Stimulated activated CD4-positive, alpha-beta T cell treated with anti-CD3 and anti-CD28 coated beads, Interleukin-1b, Interleukin-23, amount 100 ng/mL, for 48 hours (primary cell): ENCODE measurements around the gene NFATC1.

Experiments
- DNase-seq: peaks from one replicate; pipeline ENCODE4 v3.0.0-alpha.2; 2020

The NFATC1 gene

DNA sequence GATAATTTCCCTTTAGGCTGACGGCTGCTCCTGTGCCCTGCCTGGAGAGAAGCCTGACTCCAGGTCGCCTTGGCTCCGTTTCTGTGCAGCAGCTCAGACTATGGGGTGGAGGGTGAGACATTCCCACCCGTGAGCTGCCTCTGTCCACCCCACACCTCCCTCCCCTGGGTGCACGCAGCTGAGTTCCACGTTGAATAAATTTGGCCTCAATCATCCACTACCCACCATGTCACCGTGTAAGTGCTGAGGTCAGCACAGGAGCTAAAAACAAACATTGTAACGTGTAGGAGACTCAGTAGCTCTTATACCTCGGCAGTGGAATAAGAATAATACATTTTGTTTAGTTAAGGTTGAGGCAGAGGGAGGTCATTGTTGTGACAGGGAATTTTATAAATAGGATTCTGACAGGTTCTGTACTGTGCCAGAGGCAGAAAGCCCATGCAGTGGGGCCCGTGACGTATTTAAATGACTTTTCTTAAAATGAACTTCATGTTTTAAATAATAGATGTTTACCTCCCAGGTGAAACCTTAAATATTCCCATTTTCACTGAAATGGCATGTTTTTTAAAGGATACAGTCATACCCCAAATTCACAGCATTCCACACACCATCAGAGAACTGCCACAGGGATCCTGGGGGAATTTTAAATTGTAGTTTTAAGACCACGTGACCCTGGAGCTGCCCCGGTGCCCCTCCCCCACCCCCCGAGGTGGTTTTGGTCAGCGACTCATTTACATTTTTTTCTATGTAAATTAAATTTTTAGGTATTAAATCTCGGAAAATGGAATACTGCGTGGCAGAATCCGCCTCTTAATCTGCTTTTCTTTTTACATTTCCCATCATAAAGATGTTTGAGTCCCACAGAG lies 50.2 kb downstream of the NFATC1 start:
- DNase-seq: no peak

DNA sequence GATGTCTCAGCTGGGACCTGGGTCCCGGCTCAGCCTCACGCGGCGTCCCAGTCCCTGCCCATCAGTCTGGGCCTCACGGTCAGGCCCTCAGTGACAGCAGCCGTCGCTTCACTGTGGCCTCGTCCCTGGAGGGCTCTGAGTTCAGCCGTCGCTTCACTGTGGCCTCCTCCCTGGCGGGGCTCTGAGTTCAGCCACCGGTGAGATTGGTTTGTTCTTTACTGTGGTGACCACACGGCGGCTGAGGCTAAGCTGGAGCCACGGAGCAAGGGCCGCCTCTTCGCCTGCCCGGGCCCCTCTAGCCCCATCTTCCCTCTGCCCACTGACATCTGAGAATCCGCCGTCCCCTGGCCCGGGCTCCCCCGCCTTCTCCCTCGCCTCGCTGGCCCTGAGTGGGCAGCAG lies 51.2 kb downstream of the NFATC1 start:
- no peak for DNase-seq

DNA sequence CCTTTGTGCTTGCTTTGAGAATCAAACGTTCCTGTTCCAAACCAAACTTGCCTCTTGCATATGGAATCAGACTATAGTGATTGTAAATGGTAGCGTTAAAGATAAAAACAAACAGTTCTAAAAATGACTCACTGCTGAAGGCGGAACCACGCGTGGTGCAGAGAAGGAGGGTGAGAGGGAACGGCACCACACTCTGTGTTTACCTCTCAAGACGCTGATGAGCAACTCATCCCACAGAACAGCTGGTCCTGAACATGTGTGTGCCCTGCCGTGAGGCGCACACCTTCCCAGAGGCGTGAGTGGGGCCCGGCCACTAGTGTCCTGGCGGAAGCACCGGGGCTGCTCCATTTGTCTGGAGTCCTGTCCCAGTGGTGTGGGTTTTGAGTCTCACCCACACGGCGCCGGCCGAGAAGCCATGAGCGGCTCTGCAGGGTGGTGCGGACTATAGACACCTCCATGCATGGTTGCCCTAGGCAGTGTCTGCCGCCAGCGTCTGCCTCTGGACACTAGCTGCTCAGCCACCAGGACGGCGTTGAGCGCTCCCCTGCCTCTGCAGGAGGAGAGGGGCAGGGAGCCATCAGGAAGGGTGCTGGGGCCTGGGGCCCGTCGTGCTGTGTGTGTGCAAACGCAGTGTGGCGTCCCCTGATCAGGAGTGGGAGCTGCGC lies 52.1 kb downstream of the NFATC1 start:
- DNase-seq: peak; percentile 20

GRCh38 chr18:79448621-79449020 lies 52.9 kb downstream of the NFATC1 start:
- no peak for DNase-seq

DNA sequence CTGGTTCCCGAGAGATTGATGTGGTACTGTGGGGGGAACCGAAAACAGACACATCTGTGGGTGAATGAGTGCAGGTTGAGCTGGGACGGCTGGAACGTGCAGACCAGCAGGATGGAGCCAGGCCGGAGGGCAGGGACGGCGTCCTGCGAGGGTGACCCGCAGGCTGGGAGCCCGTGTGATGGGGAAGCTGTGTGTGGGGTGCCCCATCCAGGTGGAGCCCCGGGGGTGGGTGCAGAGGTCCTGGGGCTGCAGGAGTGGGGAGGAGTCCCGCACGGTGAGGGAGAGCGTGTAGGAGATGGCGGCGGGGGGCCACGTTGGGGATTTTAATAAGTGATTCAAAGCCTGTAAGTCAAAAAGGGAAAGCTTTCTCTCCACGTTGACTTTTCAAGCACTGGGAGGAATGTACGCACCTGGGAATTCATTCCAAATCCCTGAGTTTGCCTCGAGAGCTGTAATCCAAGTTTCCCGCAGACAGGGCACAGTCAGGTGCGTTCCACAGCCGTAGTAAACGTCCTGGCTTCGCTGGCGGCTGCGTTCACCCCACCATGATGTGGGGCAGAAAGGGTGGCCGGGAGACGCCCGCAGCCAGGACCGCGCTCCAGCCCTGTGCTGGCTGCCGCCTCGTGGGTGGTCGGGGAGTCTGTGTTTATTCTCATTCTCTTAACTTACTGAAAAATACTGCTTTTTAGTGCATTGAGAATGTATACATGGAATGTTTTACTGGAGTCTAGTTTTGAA lies 54.0 kb downstream of the NFATC1 start:
- no peak for DNase-seq

DNA sequence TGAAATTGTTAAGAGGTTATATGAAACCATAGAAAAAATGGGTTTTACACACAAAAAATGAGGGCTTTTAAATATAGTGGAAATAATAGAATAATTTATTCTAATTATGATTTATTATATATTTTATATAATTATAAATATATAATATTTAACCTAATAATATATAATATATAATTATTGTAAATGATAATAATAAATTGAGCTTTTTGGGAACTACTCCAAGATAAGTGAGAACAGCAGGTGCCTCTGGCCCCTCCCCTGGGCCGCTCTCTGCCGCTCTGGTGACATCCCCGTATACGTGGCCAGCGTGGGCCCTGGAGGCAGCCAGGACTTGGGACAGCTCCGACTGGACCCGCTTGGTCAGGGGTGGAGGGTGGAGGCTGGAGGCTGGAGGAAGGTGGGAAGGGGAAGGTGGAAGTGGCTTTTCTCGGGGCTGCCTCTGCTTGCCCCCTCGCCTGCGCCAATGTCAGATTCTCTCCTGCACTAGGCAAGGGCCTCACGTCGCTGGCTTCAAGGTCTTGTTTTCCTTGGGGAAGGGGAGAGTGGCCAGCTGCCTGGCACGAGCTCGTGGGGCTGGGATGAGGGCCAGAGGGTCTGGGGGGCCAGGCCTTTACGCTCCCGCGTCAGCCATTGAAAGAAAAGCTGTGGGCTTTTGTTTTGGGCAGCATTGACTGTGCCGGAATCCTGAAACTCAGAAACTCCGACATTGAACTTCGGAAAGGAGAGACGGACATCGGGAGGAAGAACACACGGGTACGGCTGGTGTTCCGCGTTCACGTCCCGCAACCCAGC lies 54.8 kb downstream of the NFATC1 start:
- no peak for DNase-seq

DNA sequence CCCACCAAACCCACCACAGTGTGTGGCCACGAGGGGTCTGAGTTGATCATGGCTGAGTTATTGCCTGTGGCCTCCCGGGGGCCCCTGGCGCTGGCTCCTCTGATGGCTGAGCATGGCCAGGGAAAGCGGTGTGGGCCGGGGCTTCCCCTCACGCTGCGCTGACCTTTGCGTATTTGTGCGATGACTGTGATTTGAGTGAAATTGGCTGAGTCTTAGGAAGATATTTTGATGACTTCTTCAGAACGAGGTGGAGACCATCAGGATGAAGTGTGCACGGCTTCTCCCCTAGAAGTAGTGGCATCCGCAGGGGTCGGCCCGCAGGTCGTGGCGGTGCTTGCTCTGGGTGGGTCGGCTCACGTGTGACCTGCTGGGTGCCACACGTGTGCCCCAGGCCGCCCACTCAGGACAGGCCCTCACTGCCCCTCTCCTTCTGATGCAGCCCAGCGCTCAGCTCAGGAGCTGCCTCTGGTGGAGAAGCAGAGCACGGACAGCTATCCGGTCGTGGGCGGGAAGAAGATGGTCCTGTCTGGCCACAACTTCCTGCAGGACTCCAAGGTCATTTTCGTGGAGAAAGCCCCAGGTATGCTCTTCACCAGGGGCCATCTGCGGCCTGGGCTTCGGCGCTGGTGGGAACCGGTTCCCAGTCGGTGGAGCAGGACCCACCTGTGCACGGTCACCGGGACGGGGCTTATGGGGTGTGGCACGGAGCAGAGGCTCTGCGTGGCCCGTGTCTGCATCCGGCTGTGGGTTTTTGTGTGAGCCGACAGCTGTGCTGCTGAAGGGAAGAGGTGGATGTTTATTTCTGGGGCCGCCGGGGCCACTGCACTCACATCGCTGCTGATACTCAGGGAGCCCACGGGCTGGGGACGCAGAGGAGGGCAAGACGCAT lies 55.8 kb downstream of the NFATC1 start:
- DNase-seq: no peak

GRCh38 chr18:79452190-79452990 lies 56.7 kb downstream of the NFATC1 start:
- DNase-seq: no peak

DNA sequence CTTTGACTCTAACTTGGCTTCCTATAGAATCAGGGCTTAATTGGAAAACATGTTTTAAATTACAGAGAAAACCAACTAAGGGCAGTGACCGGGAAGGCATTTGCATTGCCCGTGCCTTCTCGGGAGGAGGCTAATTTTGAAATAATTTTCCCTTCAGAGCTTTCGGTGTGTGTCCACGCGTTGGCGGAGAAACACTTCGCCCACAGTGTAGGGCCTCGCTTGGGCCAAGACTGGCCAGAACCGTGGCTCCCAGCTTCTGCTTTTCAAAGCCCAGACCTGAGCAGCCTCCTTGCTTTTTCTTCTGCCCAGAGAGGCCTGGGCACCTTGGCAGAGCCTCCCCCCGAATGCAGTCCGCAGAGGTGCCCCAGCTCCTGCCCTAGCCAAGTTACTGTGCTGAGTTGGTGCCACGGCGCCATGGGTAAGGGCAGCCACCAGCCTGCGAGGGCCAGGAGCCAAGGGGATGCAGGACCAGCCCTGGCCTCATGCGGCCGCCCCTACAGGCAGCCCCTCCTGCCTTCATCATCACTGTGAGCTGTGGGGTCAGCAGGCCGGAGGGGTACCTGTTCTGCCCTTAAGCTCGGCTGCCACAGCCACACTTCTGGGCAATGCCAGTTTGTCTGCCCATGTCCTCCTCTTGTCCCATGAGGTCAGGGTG lies 57.4 kb downstream of the NFATC1 start:
- DNase-seq: no peak

GRCh38 chr18:79453816-79454735 lies 58.3 kb downstream of the NFATC1 start:
- DNase-seq: no peak

DNA sequence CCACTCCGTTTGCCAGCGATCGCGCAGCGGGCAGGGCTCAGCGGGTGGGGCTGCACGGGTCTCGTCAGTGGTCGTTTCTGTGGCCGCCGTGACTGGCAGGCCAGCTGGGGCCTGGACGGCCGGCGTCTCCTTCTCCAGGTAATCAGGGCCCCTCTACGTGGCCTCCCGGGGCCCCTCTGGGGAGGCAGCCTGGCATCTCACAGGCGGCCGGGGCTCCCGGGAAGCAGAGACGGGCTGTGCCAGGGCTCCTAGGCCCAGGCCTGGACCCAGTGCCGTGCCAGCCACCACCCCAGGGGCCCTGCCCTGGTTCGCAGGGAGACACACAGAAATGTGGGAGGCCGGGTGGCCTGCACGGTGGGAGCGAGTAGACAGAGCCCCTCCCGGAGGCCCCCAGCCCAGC lies 59.5 kb downstream of the NFATC1 start:
- DNase-seq: no peak

- DNase-seq: no peak
These were observed 60.6 kb downstream of the NFATC1 start for GRCh38 chr18:79456105-79456980.

- no peak for DNase-seq
These were observed 61.5 kb downstream of the NFATC1 start for GRCh38 chr18:79457239-79457638.

DNA sequence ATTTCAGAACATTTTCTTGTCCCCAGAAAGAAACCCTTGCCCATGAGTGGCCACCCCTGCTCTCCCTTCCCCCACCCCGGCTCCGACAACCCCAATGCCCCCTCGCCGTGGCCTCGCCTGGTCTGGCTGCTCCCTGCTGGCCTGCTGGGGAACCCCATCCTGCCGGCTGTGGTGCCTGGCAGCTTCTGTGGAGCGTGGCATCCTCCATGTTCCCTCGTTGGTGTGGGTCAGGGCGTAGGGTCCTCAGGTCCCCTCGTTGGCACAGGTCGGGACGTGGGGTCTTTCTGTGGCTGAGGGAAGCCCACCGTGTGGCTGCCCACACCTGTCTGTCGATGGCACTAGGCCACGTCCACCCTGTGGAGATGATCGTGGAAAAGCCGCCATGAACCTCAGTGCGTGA lies 61.9 kb downstream of the NFATC1 start:
- no peak for DNase-seq

DNA sequence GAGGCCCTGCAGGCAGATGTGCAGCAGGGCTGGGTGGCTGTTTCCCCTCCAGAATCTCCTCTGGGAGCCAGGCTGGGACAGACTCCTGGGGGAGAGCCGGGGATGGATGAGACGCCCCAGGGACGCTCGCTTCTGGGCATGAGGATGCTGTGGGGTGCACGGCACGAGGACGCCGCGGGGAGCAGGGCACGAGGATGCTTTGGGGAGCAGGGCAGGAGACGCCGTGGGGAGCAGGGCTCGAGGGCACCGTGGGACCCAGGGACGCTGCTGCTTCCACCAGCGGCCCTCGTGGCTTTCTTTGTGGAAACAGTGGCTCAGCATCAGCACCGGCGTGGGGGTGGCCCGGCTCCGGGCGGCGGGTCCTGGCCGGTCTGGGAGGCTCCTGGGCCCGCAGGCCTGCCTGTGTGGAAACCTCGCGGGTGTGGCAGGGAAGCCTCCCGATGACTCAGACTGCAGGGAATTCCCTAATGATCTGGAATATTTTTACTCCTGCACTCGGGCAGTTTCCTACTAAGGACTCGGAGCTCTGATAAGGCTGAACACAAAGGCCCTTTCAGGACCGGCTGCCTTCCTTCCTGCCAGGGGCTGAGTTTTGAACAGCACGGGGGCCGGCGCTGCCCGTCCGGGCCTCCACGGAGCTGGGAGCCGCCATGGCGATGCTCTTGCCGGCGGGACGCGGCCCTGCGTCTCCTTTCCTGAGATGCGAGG lies 62.6 kb downstream of the NFATC1 start:
- DNase-seq: no peak

GRCh38 chr18:79458917-79459803 lies 63.4 kb downstream of the NFATC1 start:
- no peak for DNase-seq
